ENCODE results near the gene ITGB3.
"Not testable (repeated sequence)": the region's sequence is repeated elsewhere in the genome, so short reads cannot be mapped to it uniquely, and the experiment has no call there.

DNA sequence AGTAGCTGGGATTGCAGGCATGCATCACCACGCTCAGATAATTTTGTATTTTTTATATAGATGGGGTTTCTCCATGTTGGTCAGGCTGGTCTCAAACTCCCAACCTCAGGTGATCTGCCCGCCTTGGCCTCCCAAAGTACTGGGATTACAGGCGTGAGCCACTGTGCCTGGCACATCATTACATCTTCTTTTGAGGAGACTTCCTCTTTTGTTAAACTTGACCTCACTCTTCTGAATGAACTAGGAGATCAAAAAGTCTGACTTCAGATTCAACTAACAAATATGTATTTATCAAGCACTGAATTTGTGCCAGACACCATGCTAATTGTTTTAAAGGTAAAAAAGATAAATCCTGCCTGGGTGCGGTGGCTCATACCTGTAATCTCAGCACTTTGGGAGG is 36.8 kb upstream of the ITGB3 start:
- TF ChIP-seq ZNF274 (IDR thresholded peaks at IDR 0.05; ENCODE audit: low read depth, low read length); YY1 (IDR thresholded peaks at IDR 0.05; ENCODE audit: insufficient read depth, insufficient read length): not testable (repeated sequence)

Measured in NT2/D1 (cell line).